HG03095 (cell line): ENCODE data around the gene FEM1C.

Experiments used
- ATAC-seq: cut with Tn5 transposase; IDR thresholded peaks from one replicate; pipeline ENCODE4 v1.9.1; 2021; ENCODE audit warnings: moderate library complexity; ENCODE audit not compliant: unreplicated experiment

FEM1C gene

DNA sequence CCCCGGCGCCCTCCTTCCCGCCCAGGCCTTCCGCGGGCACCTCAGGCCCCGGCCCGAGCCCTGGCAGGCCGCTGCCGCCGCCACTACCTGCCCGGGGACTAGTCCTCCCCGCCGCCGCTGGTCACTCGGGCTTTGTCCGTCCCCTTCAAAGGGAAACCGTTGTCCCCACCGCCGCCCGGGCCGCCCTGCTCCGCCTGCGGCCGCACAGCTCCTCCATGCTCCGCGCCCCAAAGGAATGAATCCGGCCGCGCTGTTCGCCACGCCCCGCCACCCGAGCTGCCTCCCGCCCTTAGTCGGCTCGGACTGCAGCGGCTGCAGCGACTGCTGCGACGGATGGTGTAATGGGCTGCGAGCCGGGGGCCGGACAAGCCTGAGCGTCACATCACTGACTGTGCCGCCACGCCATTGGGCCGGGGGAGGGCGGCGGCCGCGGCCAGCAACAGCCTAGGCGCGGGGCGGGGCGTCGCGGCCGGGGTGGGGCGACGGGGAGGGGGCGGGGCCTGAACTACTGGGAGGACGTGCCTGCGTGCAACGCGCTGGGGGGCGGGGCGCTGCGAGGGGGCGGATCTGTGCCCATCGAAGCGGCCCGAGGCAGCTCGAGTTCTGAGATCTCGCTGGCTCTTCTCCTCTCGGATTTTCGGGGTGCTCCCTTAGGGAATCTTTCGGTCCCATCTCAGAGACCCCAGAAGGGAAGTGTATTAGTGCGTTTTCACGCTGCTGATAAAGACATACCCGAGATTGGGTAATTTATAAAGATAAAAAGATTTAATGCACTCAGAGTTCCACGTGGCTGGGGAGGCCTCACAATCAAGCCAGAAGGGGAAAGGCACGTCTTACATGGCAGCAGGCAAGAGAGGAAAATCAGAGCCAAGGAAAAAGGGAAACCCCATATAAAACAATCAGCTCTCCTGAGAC lies at the start of gene FEM1C:
Gene FEM1C (minus strand): TSS at position 340 of the 915 bp plus-strand sequence. CDS start 1,282 bp downstream, outside the sequence.
- peak; percentile 95 for ATAC-seq

- no peak for ATAC-seq
These were observed 44.5 kb upstream of the FEM1C start for GRCh38 chr5:115589043-115589442.

DNA sequence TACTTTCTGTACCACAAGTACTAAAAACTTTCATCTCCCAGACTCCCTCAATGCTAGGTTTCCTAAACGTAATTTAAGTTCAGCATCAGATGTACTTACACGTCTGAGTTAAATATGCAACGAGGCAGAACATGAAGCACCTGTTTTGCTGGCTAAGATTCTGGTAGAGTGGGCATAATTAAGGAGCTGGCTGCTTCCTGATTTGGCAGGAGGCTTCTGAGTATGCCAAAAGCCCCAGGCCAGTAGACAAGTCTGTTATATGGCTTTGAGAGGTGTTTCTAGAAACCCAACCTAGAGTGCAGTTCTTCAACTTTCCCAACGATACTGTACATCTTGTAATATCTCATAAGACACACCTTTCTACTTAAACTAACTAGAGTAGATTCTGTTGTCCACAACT lies 44.1 kb upstream of the FEM1C start:
- ATAC-seq: no peak

- ATAC-seq: no peak
These were observed 42.1 kb upstream of the FEM1C start for GRCh38 chr5:115586525-115587146.

DNA sequence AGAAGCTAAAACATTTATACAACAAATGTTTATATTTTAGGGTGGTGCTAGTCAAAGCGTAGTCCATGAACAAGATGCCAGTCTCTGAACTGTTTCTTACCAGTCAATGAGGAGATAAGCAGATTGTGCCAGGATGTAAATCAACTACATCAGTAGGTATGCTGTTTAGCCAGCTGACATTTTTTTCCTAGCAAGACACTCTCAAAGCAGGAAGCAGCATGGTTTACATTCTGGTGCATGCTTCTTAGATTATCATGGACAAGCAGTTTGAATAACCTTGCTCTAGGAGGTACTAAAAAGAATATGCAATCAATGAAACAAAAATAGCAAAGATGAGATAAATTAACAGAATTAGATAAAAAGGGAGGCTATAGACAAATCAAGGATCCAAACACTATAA lies 40.7 kb upstream of the FEM1C start:
- ATAC-seq: no peak

DNA sequence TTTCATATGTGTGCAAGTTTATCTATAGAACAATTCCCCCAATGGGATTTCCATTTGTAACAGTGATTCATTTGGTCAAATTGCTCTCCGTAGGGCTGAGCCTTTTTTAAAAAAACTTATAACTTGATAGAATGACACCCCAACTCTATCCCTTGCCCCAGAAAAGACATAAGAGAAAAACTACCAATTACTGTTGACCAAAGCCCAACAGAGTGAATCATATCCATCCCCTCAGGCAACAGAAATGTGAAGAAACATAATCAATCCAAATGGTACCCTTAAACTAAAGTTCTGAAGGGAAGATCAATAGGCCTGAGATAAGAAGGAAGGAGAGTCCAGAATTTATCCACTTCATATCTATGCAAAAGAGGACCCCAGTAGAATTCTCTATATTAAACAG lies 39.9 kb upstream of the FEM1C start:
- ATAC-seq: no peak

DNA sequence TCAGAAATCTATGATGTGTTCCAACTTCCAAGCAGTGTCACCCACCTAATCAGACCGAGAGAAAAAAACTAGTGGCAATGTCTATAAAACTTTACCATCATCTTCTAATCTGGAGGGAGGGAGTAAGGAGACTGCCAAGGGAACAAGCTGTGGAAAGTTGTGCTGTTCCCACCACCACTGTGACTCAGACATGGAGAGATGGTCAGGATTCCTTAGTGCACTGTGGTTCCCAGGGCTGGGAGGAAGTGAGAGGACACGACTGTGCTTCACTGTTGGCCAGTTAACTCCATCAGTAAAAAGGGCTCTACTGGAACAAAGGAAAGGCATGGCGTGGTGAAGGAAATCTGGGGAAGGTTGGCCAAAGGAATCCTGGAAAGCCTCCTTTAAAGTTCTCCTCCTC lies 38.9 kb upstream of the FEM1C start:
- ATAC-seq: no peak

DNA sequence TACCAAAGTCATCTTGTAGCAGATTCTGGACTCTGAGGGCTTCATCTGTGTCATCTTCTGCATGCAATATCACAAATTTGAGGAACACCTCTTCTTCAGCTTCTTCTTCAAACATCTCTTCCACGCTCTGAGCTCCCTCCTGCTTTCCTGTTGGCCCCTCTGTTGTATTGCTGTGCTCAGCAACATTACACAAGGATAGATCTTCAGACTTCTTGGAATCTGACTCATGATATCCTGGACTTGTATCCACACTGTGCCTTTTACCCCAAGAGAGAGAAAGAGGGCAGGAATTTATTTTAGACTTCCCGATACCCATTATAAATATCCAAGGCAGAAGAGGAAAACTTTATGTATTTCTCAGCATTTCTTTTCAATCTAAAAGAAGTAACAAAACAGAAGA lies 36.4 kb upstream of the FEM1C start:
- ATAC-seq: no peak

- ATAC-seq: peak; percentile 64
These were observed 35.2 kb upstream of the FEM1C start for GRCh38 chr5:115579747-115580173.

DNA sequence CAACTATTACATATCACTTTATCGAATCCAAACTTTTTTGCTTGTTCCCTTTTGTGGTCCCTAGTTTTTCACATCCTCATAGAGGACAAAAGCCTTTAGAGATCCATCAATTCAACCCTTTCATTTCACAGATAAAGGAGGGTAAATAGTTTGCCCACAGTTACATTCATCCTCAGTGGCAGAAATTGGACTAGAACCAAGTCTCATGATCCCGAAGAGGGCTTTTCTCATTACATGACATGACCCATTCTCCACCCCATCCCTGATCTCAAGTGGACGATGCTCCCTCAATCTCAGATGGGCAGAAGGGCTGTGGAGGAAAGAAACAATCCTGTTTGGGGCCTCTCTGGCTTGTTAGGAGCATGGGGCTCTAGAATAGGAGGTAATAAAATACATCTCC lies 34.6 kb upstream of the FEM1C start:
- peak; percentile 0 for ATAC-seq

DNA sequence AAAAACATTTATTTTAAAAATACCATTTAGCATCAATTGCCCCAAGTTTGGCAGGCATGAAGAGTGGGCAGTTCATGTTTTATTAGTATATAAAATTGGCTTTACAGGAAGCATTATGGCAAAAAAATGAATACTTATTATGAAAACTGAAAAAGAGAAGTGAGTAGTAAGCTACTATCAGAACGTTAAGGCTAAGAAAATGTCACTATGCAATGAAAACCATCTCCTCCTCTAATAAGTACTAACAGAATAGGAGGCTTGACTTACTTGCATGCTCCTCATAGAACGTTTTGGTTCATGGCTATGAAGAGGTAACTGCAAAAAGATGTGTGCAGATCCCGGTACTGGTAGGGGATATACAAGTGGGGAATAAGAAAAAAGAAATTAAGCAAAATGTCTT lies 34.1 kb upstream of the FEM1C start:
- peak; percentile 58 for ATAC-seq

GRCh38 chr5:115577741-115578140 lies 33.2 kb upstream of the FEM1C start:
- ATAC-seq: no peak

DNA sequence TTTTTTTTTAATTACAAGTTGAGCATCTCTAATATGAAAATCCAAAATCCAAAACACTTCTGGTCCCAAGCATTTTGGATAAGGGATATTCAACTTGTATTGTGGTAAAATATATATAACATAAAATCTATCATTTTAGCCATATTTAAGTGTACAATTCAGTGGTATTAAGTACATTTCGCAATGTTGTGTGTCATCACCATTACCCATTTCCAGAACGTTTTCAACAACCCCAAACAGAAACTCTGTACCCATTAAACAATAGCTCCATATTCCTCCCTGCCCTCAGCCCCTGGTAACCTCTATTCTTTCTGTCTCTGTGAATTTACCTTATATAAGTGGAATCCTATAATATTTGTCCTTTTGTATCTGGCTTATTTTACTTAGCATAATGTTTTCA lies 32.8 kb upstream of the FEM1C start:
- no peak for ATAC-seq

DNA sequence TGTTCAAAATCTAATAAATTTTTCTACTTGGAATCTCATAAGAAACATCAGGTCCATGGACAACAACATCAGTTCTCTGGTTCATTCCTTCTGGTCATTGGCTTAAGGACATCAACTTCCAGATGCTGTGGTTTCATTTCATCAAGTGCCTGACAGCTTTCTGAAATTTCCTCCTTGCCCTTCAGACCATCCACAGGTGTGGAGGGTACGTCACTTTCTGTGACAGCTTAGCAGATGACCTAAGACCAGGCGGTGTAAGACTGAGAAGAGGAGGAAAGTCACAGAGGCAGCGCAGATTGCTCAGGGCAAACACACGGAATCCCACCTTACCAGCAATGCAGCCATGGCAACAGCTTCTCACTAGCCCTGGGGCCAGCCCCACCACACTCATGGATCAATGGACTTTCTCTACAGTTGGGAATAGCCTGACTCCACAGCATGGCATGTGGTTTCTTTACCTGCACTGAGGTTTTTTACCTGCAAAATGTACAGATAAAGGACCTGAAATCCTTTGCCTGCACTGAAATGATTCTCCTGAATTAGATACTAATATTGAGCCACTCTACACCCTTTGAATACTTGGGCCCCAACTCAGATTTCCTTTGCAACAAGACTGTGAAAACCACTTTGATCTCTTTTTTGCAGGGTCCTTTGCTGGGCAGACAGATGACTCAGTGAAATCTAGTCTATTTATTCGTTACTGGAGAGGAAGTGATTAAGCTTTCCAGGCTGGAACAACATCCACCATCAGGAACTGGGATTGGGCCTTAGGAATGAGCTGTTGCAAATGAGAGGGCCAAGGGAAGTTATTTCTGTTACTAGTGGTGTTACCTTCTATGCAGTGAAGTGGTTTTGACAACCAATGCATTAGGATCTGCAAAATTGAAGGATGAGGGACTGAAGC lies 30.8 kb upstream of the FEM1C start:
- ATAC-seq: no peak

DNA sequence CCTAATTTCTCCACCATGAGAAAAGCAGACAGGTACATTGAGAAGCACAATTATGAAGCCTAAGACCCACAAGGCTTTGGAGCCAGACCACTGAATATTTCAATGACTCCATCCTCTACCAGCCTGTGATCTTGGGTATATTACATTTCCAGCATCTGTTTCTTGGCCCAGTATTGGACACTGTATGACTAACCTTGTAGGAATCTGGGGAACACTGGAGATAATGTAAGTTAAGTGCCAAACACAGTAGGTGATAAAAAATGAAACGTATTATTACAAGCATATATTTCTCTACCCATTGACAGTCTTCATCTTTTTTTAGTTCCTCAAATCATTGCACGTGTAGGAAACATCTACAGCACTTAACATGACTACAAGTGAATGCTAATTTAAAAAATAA lies 28.6 kb upstream of the FEM1C start:
- no peak for ATAC-seq

GRCh38 chr5:115571441-115571878 lies 26.9 kb upstream of the FEM1C start:
- ATAC-seq: no peak

DNA sequence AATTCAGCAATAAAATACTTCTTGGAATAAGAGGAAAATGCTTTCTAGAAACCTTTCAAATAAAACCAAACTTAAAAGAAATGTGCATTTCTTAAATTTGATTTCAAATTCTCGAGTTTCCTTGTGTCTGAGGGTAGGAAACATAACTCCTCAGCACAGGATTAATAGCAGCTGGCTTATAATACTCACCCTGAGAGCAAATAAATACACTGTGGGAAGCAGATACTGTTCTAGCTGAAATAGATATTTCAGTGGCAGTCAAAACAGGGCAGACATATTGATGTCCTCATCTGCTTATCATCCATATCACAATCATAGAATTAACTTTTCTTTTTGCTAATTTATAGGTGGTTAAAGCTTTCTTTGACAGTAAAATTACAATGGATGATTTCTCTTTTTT lies 24.1 kb upstream of the FEM1C start:
- no peak for ATAC-seq

GRCh38 chr5:115565233-115565632 lies 20.7 kb upstream of the FEM1C start:
- no peak for ATAC-seq

DNA sequence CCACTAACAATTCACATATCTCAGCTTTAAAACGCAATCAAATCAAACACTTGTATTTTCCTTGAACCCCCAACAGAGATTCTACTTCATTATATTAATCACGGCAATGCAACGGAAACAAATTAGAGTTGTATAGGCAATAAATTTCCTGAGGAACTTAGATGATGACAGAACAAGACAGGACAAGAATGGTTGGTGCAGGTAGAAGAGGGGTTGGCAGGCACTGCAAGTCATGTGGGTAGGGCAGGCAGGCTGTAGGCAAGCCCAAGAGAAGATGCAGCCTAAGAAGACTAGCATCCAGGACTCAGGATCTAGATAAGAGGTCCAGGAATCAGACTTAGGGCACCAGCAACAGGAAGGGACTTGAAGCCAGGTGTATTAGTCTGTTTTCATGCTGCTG lies 16.6 kb upstream of the FEM1C start:
- no peak for ATAC-seq

DNA sequence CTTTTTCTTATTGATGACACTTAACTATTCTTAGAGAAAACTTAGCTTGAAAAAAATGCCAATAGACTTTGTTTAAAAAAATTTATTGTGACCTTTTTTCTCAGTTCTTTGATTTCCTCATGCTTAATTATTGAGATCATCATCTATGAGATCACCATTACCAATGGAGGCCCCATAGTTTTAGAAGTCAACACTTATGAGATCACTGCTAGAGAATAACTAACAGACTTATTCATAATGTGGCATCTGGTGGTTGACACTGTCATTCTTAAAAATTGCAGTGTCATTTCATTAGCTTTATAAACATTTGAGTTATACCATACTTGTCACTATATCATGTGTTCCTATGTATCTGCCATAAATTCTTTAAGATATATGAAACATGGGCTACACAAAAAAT lies 14.9 kb upstream of the FEM1C start:
- ATAC-seq: no peak

DNA sequence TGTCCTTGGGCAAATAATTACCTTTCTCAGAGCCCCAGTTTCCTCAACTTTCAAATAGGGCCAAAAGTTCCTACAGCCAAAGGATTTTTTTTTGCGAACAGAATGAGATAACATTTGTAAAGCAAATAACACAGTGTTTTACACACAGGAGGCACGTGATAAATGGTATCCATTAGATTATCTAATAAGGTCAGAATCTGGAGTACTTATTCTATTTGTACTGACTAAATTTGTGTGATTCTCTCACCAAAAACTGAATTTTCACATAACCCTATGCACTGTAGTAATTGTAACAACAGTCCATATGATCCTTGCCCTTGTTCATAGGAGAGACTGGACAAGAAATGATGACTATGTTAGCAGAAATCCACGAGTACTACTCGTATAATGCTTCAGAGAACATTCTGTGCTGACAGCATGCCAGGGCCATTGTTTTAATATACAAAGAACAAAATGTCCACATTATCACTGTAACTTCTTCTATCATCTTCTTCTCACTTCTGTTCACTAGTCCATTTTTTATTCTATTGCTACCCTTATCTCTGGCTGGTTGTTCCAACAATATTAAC lies 13.9 kb upstream of the FEM1C start:
- no peak for ATAC-seq
